Prostate gland (tissue), 2 donors: ENCODE measurements around the gene TBX18.

Experiments
- POLR2A ChIP-seq: fragments of 450-650 bp; IDR thresholded peaks from one replicate; pipeline ENCODE4 v1.6.1; 2016; ENCODE audit warnings: antibody characterized with exemption, mild to moderate bottlenecking
- POLR2AphosphoS5 ChIP-seq: sonication (generic); formaldehyde crosslinking; IDR thresholded peaks from one replicate; pipeline ENCODE4 v1.6.1; 2017; ENCODE audit warnings: antibody characterized with exemption
- TF ChIP-seq, protein P1 (sequence below), 4 experiments: fragments of 200-600 bp in 2 of 4; fragments of 450-650 bp in 2 of 4; sonication (generic) in 2 of 4; IDR thresholded peaks; 1 replicate in 3 of 4; 2 replicates in 1 of 4; pipeline ENCODE4 v1.5.1; 2016 to 2019; ENCODE audit warnings: antibody characterized with exemption in 4 of 4, mild to moderate bottlenecking in 2 of 4, moderate library complexity in 2 of 4

DNA sequence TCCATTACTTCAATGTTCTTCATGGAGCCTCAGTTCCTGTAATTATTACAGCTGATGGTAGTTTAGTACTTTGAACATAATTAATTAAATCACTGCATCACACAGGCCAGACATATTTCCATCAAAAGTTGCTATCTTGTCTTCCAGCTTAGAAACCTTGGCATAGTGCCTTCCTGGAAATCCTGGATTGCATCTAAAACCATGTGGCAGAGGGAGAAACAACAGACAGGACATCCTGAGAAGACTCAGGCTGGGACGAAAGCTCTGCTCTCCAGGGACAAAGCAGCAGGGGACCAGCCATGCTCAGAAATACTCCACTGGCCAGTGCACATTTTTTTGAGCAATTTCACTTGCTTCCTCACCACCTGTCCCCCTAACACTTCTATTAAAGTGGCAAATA is 55.3 kb downstream of the TBX18 start:
- TF ChIP-seq, protein P1, sequence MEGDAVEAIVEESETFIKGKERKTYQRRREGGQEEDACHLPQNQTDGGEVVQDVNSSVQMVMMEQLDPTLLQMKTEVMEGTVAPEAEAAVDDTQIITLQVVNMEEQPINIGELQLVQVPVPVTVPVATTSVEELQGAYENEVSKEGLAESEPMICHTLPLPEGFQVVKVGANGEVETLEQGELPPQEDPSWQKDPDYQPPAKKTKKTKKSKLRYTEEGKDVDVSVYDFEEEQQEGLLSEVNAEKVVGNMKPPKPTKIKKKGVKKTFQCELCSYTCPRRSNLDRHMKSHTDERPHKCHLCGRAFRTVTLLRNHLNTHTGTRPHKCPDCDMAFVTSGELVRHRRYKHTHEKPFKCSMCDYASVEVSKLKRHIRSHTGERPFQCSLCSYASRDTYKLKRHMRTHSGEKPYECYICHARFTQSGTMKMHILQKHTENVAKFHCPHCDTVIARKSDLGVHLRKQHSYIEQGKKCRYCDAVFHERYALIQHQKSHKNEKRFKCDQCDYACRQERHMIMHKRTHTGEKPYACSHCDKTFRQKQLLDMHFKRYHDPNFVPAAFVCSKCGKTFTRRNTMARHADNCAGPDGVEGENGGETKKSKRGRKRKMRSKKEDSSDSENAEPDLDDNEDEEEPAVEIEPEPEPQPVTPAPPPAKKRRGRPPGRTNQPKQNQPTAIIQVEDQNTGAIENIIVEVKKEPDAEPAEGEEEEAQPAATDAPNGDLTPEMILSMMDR (IDR thresholded peaks at IDR 0.05): no peak
- no peak for TF ChIP-seq POLR2AphosphoS5
- no peak for TF ChIP-seq POLR2A
